K562 (cell line): Measurements from ENCODE around the gene CSF1. TPM values are rescaled to one million over a fixed set of nuclear protein-coding genes. Genes with fewer than 3 reads are reported as not detected.

Source experiments
- ATAC-seq: fragments of 200-7000 bp; cut with Tn5 transposase; 3 replicates; pipeline ENCODE4 v1.9.1; 2020; ENCODE audit warnings: moderate library complexity
- BruUV-seq: library from RNA; stranded (reverse); fragments of 400-500 nt; replicated peaks from 2 replicates; lab custom pipeline; 2021; lab: Mats Ljungman, UMichigan
- CTCF ChIA-PET: fragments of 300-600 bp; formaldehyde crosslinking; extraction: SDS; loops from one replicate; lab custom pipeline; 2021; ENCODE audit warnings: low intra/inter-chr PET ratio; lab: Yijun Ruan, JAX
- POLR2A ChIA-PET: fragments of 300-600, 350-650 bp; sonication (Branson Sonifier 250); formaldehyde crosslinking; extraction: SDS; loops from one replicate; lab custom pipeline; 2021; ENCODE audit warnings: antibody characterized with exemption, inconsistent platforms; lab: Yijun Ruan, JAX
- DNase-seq, 4 experiments: peaks; one replicate each; pipeline versions ENCODE4 v3.0.0 to v3.0.0-alpha.2; 2011 to 2018; ENCODE audit warnings: low spot score in 3 of 4, mixed read lengths in 3 of 4; ENCODE audit errors: extremely low read depth in 1 of 4
- FAIRE-seq: peaks from 2 replicates; lab custom pipeline; 2011; peaks lifted over from hg19 to GRCh38; lab: Jason Lieb, UNC
- H2AFZ ChIP-seq: 2 replicates; pipeline ENCODE4 v1.6.0; 2011; ENCODE audit warnings: low read depth, low read length, control low read depth, inconsistent platforms
- H3K27ac ChIP-seq: fragments of 200-600 bp; 3 replicates; pipeline ENCODE4 v1.8.0; 2011; ENCODE audit warnings: low read depth, mild to moderate bottlenecking, control low read depth, inconsistent platforms, low read length, moderate library complexity, mixed read lengths; ENCODE audit errors: extremely low read depth
- H3K27me3 ChIP-seq, 2 experiments: fragments of 300-600 bp in 1 of 2; 2 replicates in 1 of 2; 3 replicates in 1 of 2; pipeline versions ENCODE4 v1.6.0 to v1.8.0; 2011; ENCODE audit warnings: inconsistent platforms in 2 of 2, low read length in 2 of 2, mild to moderate bottlenecking in 1 of 2, mixed read lengths in 1 of 2, moderate library complexity in 1 of 2; ENCODE audit not compliant: control insufficient read depth in 2 of 2, insufficient read depth in 2 of 2
- H3K36me3 ChIP-seq: fragments of 300-600 bp; 3 replicates; pipeline ENCODE4 v1.8.0; 2011; ENCODE audit warnings: mild to moderate bottlenecking, low read length, inconsistent platforms; ENCODE audit not compliant: control insufficient read depth, insufficient read depth
- H3K4me1 ChIP-seq, 2 experiments: fragments of 200-600 bp in 1 of 2; replicated peaks in 1 of 2; 2 replicates in 1 of 2; 3 replicates in 1 of 2; pipeline versions ENCODE4 v1.5.1 to v1.8.0; 2011; ENCODE audit warnings: inconsistent platforms in 2 of 2, low read length in 2 of 2, mild to moderate bottlenecking in 1 of 2, mixed read lengths in 1 of 2, moderate library complexity in 1 of 2; ENCODE audit not compliant: control insufficient read depth in 2 of 2, insufficient read depth in 2 of 2
- H3K4me2 ChIP-seq: 2 replicates; pipeline ENCODE4 v1.6.1; 2011; ENCODE audit warnings: low read length, control low read depth, inconsistent platforms, mixed read lengths; ENCODE audit not compliant: insufficient read depth
- H3K4me3 ChIP-seq: fragments of 200-600 bp; sonication (generic), shearing (Covaris generic); 2 replicates; pipeline ENCODE4 v1.5.1; 2016; ENCODE audit warnings: control low read depth, inconsistent platforms
- H3K79me2 ChIP-seq: fragments of 200-600 bp; 3 replicates; pipeline ENCODE4 v1.8.0; 2011; ENCODE audit warnings: low read length, inconsistent platforms; ENCODE audit not compliant: control insufficient read depth, insufficient read depth
- H3K9ac ChIP-seq, 2 experiments: 2 replicates each; pipeline versions ENCODE4 v1.6.0 to v1.6.1; 2011; ENCODE audit warnings: low read depth in 2 of 2, low read length in 2 of 2, control low read depth in 1 of 2, inconsistent platforms in 1 of 2, mild to moderate bottlenecking in 1 of 2, mixed read lengths in 1 of 2; ENCODE audit not compliant: insufficient read depth in 1 of 2
- H3K9me1 ChIP-seq: one replicate; pipeline ENCODE4 v1.6.0; 2011; ENCODE audit warnings: inconsistent platforms, mild to moderate bottlenecking, low read length, moderate library complexity; ENCODE audit not compliant: control insufficient read depth, insufficient read depth
- H3K9me3 ChIP-seq: replicated peaks from 2 replicates; pipeline ENCODE4 v1.5.1; 2011; ENCODE audit warnings: low read depth, low read length, inconsistent platforms; ENCODE audit not compliant: control insufficient read depth, insufficient read depth
- H4K20me1 ChIP-seq: replicated peaks from 2 replicates; pipeline ENCODE4 v1.6.1; 2011; ENCODE audit warnings: low read length, inconsistent platforms, mixed read lengths; ENCODE audit not compliant: control insufficient read depth, insufficient read depth
- CBX1 ChIP-seq: sonication (generic); IDR thresholded peaks from 2 replicates; pipeline ENCODE4 v1.6.1; 2016; ENCODE audit warnings: antibody characterized with exemption, low read depth, mild to moderate bottlenecking
- HNRNPLL ChIP-seq: fragments of 200-400 bp; formaldehyde crosslinking; IDR thresholded peaks from 2 replicates; pipeline ENCODE4 v1.6.1; 2017; ENCODE audit warnings: low read length, low read depth, mild to moderate bottlenecking; ENCODE audit not compliant: poor library complexity, severe bottlenecking
- KDM5B ChIP-seq: fragments of 200-600 bp; sonication (generic); IDR thresholded peaks from 2 replicates; pipeline ENCODE4 v1.6.1; 2012; ENCODE audit warnings: low read depth, mild to moderate bottlenecking, moderate library complexity, low read length, control low read depth, inconsistent platforms; ENCODE audit not compliant: insufficient replicate concordance
- KLF13 ChIP-seq: fragments of 450-650 bp; IDR thresholded peaks from 2 replicates; pipeline ENCODE4 v1.6.1; 2016; ENCODE audit warnings: missing genetic modification characterization, low read depth, mild to moderate bottlenecking, missing compliant biosample characterization, moderate library complexity, borderline replicate concordance
- MEF2A ChIP-seq: IDR thresholded peaks from 2 replicates; pipeline ENCODE4 v1.6.1; 2011; ENCODE audit warnings: low read depth, mild to moderate bottlenecking, low read length, moderate library complexity; ENCODE audit not compliant: control insufficient read depth
- TAF7 ChIP-seq: fragments of 450-650 bp; IDR thresholded peaks from 2 replicates; pipeline ENCODE4 v1.6.1; 2016; ENCODE audit warnings: missing genetic modification characterization, missing compliant biosample characterization
- ZBTB49 ChIP-seq: sonication (generic); formaldehyde crosslinking; IDR thresholded peaks from 2 replicates; pipeline ENCODE4 v1.8.0; 2022; ENCODE audit warnings: missing genetic modification reagents, mild to moderate bottlenecking, borderline replicate concordance
- ZNF24 ChIP-seq: fragments of 450-650 bp; IDR thresholded peaks from 2 replicates; pipeline ENCODE4 v1.6.1; 2016
- ZNF551 ChIP-seq: fragments of 250-450 bp; sonication (Bioruptor Pico); IDR thresholded peaks from 2 replicates; pipeline ENCODE4 v1.5.0; 2021; ENCODE audit warnings: mild to moderate bottlenecking, moderate library complexity
- WGBS: fragments of 100-300 bp; shearing (Covaris generic); methylation state at CpG from one replicate; pipeline ENCODE4 v1.1.6; 2016; ENCODE audit warnings: low coverage, mixed read lengths; ENCODE audit not compliant: insufficient coverage; ENCODE audit errors: missing lambda C conversion rate; 5-methylcytosine and 5-hydroxymethylcytosine counted together
- in situ Hi-C: fragments of 300-500 bp; cut with MboI; formaldehyde crosslinking; loops from 4 replicates; pipeline ENCODE4 v1.15.0; 2018; ENCODE audit warnings: inconsistent platforms, mixed read lengths
- intact Hi-C: fragments of 100-400 bp; cut with micrococcal nuclease; formaldehyde crosslinking; loops from 2 replicates; pipeline ENCODE4 v1.14.2; 2022
- polyA plus RNA-seq, 8 experiments: library from polyadenylated mRNA; depleted of rRNA in 4 of 8; stranded (reverse) in 5 of 8; unstranded in 3 of 8; fragments of >200 nt; fragmentation: Nextera tagmentation in 2 of 8; fragmentation: Illumina TruSeq in 1 of 8; extraction: Ambion mirVana in 2 of 8; extraction: Trizol in 1 of 8; gene quantifications; 2 replicates each; pipeline versions ENCODE4 v1.2.1 to v1.2.3, GENCODE V29; 2011 to 2014; ENCODE audit warnings: inconsistent platforms in 1 of 8, missing spikeins in 1 of 8
- total RNA-seq, 7 experiments: library from RNA; depleted of rRNA in 6 of 7; stranded (reverse); fragments of >200 nt in 6 of 7; fragmentation: Illumina TruSeq in 2 of 7; extraction: Trizol in 2 of 7; gene quantifications; 2 replicates each; pipeline versions ENCODE4 v1.2.1 to v1.2.3, GENCODE V29; 2011 to 2021; ENCODE audit warnings: low replicate concordance in 1 of 7
- TF ChIP-seq, protein P1 (sequence below): sonication (generic); formaldehyde crosslinking; IDR thresholded peaks from 2 replicates; pipeline ENCODE4 v1.8.0; 2022; ENCODE audit warnings: mild to moderate bottlenecking, missing genetic modification reagents
- TF ChIP-seq, protein P2 (sequence below), 2 experiments: fragments of 450-650 bp in 1 of 2; sonication (generic) in 1 of 2; formaldehyde crosslinking; conservative IDR thresholded peaks; 2 replicates each; pipeline versions ENCODE4 v1.4.0 to v1.8.1; 2020 to 2022; ENCODE audit warnings: mild to moderate bottlenecking in 1 of 2, missing genetic modification reagents in 1 of 2

The CSF1 gene
- total and polyA plus RNA-seq, 9 of the 15 experiments (the other 6 are each of a cell fraction or from before 2014, with no cell fraction given), result 0.18 to 11.8 (median 2.8) TPM

DNA sequence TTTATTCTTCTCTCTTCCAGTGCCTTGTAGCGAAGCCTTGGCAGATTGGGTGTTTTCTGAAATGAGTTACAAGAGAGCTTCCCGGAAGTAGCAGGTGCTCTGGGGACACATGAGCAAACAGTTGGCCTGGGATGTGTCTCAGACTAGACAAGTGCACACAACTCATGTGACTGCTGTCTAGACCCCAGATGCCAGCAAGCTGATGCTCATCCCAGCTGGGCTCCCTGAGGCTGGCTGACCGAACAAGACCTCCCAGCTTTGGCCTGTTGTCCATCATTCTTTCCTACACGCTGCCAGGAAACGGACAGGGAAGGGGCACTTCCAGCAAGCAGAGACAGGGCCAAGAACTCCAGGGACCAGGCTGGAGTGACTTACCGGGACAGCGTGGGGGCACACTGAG, 18.7 kb upstream of the CSF1 start:
- WGBS, result 64% methylated on average over 7 of the region's 7 CpGs
- FAIRE-seq (no peak), DNase-seq (no peak), ATAC-seq (no peak)
- no TSS peak for BruUV-seq
- Histone ChIP-seq H3K9ac (no peak overlapping the region), H3K4me3 (no peak overlapping the region), H3K36me3 (no peaks in the 10 kb centered on the region), H3K79me2 (peaks cover 5% of the 10 kb centered on the region; the same call in 1 of the 3 replicates), H3K9me3 (no peaks in the 10 kb centered on the region), H3K4me2 (no peak overlapping the region), H3K9me1 (peaks cover 5% of the 10 kb centered on the region), H3K27ac (no peak overlapping the region), H4K20me1 (no peaks in the 10 kb centered on the region), H3K27me3 (no peaks in the 10 kb centered on the region), H3K4me1 (peaks cover 30 to 56% of the 10 kb centered on the region in 2 experiments), H2AFZ (no peak overlapping the region)
- ChIA-PET CTCF (no interaction called here), POLR2A (interaction anchor here (0.6 to 1.9 kb wide), 7 partner anchors 8 to 446 kb away, joined by 3 to 8 read pairs (median 5); no protein-coding TSS in a partner anchor)
- intact Hi-C loops, result no loop called here
- in situ Hi-C loops, result no loop called here
- TF ChIP-seq ZNF24 (no peak), MEF2A (no peak), TAF7 (tag) (no peak), HNRNPLL (no peak), KLF13 (no peak), CBX1 (no peak), ZNF551 (no peak), ZBTB49 (no peak), KDM5B (no peak)
- TF ChIP-seq, protein P1, sequence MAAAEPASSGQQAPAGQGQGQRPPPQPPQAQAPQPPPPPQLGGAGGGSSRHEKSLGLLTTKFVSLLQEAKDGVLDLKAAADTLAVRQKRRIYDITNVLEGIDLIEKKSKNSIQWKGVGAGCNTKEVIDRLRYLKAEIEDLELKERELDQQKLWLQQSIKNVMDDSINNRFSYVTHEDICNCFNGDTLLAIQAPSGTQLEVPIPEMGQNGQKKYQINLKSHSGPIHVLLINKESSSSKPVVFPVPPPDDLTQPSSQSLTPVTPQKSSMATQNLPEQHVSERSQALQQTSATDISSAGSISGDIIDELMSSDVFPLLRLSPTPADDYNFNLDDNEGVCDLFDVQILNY (CRISPR knock-in tag), result no peak
- TF ChIP-seq, protein P2, sequence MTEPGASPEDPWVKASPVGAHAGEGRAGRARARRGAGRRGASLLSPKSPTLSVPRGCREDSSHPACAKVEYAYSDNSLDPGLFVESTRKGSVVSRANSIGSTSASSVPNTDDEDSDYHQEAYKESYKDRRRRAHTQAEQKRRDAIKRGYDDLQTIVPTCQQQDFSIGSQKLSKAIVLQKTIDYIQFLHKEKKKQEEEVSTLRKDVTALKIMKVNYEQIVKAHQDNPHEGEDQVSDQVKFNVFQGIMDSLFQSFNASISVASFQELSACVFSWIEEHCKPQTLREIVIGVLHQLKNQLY (CRISPR knock-in tag; conservative IDR thresholded peaks at IDR 0.05), result no peak
